GM18499 (cell line): ENCODE data around the gene THAP9.
"Not testable (repeated sequence)": the region's sequence is repeated elsewhere in the genome, so short reads cannot be mapped to it uniquely, and the experiment has no call there.

ENCODE experiments used
- ATAC-seq: cut with Tn5 transposase; IDR thresholded peaks from one replicate; pipeline ENCODE4 v1.9.1; 2021; ENCODE audit warnings: moderate number of reproducible peaks; ENCODE audit not compliant: insufficient read depth, unreplicated experiment

Gene THAP9

GRCh38 chr4:82893942-82894341, 6.6 kb upstream of the THAP9 start:
- no peak for ATAC-seq

- ATAC-seq, result no peak
Measured at GRCh38 chr4:82896755-82897154, 3.8 kb upstream of the THAP9 start.

DNA sequence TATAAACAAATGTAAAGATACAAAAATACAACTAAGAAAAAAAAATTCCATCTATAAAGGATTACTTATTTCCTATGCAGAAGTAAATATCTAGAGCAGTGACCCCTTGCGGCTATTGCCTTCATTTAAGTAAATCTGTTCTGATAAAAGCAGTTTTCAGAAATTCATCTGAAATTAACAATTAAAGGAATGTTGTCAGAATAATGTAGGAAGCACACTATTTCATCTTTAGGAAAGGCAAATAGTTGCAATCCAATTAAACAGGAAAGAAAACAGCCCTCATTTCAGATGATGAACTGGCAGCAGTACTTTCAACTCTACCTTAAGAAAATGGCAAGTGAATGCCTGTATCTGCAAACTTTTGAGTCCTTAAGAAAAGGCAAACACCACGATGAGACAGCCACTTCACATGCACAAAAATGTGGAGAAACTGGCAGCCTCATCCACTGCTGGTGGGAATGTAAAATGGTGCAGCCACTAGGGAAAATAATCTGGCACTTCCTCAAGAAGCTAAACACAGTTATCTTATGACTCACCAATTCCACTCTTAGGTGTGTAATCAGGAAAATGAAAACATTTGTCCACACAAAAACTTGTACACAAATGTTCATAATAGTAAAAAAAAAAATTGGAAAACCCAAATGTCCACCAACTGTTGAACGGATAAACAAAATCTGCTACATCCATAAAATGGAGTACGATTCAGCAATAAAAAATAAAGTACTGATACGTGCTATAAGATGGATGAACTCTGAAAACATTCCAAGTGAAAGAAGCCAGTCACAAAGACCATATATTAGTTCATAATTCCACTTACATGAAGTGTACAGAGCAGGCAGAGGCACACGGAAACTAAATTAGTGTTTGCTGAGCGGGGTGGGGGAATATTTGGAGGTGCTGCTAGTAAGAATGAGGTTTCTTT, 2.0 kb upstream of the THAP9 start:
- no peak for ATAC-seq

DNA sequence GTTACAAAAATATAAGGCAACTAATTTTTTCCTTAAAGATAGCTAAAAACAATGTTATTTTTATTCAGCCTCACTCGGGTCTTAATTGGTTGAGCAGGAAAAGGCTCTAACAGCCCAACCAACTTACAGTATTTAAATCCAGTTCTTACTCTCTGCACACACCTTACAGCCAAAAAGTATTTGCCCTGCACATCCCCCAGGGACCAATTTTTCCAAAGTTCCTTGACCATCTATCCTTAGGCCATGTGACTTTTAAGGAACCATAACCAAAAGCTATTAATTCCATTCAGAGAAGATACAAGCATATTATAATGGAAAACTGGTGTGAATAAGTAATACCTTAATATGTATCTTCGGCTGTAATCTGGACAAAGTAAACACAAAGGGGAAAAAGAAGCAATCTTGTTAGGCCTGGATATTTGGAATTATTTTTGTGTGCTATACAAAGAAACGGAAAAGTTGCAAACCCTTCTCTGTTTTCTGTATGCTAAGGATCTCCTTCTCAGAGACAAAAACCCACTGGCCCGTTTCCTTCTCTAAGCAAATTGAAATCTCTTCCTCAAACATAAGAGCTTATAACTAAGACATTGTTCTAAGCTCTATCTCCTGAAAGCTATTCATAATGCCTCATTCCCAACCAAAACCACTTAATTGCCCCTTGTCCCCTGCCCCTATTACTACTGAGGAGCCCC, 1.0 kb upstream of the THAP9 start:
- no peak for ATAC-seq

GRCh38 chr4:82900066-82900410, 497 bp upstream of the THAP9 start:
- ATAC-seq, result no peak

GRCh38 chr4:82901183-82901718, 716 bp downstream of the THAP9 start:
- no peak for ATAC-seq

- no peak for ATAC-seq
Measured at GRCh38 chr4:82903737-82904136, 3.2 kb downstream of the THAP9 start.

DNA sequence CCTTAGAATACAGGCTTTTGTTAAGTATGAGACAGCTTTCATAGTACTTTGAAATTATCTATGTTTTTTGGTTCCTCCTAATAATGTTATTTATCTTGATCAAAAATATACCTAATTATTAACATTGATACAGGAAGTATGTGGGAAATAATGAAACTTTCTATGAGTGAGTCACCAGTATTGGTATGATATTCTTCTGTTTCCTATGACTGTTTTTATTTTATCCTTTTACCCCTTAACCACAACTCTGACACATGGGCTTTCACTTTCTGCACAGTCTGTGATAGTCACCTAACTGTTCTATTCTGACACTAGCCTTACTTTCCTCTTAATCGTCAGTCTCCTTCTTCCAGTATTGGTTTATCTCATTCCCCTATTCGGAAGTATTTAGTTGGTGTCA, 4.7 kb downstream of the THAP9 start:
- ATAC-seq, result peak; percentile 60

GRCh38 chr4:82906469-82906868, 5.9 kb downstream of the THAP9 start:
- peak; percentile 34 for ATAC-seq

- ATAC-seq, result no peak
Measured at GRCh38 chr4:82909326-82909725, 8.8 kb downstream of the THAP9 start.

GRCh38 chr4:82913305-82913704, 12.8 kb downstream of the THAP9 start:
- ATAC-seq, result no peak

- not testable (repeated sequence) for ATAC-seq
Measured at GRCh38 chr4:82913968-82914367, 13.4 kb downstream of the THAP9 start.

DNA sequence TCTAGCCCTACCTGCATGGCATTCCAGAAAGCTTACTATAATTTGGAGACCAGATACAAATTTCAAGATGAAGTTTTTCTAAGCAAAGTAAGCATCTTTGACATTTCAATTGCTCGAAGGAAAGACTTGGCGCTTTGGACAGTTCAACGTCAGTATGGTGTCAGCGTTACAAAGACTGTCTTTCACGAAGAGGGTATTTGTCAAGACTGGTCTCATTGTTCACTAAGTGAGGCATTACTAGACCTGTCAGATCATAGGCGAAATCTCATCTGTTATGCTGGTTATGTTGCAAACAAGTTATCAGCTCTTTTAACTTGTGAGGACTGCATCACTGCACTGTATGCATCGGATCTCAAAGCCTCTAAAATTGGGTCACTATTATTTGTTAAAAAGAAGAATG, 17.6 kb downstream of the THAP9 start:
- no peak for ATAC-seq

GRCh38 chr4:82919386-82919785, 18.9 kb downstream of the THAP9 start:
- ATAC-seq, result no peak

DNA sequence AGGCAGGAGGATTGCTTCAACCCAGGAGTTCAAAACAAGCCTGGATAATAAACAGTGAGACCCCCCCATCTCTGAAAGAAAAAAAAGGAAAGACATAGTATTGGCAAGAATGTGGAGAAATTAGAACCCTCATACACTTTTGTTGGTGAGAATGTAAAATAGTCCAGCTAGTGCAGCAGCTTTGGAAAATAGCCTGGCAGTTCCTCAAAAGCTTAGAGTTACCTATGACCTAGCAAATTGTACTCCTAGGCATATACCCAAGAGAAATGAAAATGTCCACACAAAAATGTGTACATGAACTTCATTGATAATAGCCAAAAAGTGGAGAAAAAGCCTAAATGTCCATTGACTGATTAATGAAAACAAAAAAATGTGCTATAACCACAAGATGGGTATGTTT, 21.3 kb downstream of the THAP9 start:
- ATAC-seq, result no peak

DNA sequence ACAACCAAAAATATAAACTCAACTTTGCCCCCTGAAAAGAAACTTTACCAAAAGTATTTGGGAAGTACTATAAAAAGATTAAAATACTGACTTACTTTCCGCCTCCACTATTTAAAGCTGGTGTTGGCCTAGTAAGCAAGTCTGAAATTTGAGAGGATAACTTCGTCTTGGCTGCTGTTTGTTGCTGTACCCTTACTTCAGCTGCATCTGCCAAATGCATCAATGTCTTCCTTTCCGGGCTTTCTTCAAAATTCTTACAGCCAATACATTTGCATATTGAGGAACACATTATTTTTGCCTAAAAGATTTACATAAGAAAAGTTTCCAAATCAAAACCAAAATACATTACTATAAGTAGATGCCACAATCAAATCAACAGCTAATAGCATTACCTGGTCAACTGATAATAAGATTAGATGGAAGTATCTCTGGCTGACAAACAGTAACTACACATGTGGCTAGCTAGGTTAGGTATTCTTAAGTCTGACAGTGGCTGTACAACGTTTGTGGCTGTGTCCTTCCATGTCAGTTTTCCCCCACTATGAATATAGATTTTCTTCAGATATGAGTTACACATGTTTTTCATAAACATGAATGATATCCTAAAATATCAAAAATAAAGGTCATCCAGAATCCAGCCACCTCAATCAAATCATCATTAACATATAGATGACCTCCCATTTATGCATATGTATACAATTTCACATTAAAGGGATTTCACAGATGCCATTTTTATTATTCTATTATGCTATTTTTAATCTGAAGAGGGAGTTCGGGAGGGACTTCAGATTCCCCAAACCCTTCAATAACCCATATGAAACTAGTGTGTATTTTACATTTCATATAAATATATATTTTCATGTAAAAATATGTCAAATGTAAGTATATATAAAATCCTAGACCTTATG, 30.6 kb downstream of the THAP9 start:
- ATAC-seq, result no peak

DNA sequence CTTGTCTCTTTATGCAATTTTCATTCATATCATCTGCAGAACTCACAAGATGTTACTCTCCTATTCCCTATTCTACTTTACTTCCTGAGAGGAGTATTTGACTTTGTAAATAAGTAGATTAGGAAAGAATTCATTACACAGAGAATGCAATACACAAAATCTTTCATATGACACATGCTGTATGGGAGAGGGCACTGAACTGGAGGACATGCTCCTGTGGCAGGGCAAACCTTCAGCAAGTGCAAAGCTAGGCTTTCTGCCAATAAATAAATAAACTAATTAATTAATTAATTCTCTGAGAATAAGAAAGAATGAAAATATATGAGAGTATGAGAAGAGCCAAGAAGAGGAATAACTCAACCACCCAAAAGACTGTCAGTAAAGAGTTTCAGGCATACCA, 33.9 kb downstream of the THAP9 start:
- ATAC-seq, result no peak

DNA sequence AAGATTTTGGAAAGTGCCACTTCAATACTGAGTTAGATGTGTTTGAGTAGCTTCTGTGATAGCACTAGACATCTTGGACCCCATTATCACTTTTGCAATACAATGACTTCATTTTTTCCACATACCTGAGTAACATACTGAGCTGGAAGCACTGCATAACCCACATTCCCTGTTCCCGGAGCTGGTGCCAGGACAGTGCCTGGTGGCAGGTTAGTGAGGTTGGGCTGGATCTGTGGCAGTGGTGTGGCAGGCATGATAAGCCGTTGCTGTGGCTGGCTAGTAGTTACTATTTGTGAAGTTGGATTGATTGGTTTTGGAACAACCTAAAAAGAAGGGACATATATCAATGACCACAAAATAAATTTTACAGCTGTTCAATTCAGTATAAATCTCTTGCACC, 38.9 kb downstream of the THAP9 start:
- no peak for ATAC-seq

DNA sequence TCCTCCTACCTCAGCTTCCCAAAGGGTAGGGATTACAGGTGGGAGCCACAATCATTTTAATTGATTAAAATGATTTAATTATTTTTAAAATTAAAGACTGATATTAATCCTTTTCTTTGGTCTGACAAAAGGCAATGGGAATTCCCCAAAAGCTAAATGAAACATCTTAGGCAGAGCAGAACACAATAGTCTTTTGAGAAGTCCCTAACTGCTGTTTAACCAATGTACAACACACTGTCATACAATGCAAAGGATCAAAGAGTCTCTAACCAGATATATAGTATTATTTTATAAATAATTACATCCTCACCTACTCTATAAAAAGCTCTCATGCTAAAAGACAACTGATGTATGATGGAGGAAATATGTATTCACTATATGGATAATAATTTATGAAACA, 47.0 kb downstream of the THAP9 start:
- ATAC-seq, result no peak

- no peak for ATAC-seq
Measured at GRCh38 chr4:82948647-82949204, 48.2 kb downstream of the THAP9 start.
